Middle frontal gyrus (tissue), 1 donor: ENCODE measurements around the gene CIB4.

Source experiments
- DNase-seq: peaks from one replicate; pipeline ENCODE4 v3.0.0-alpha.2; 2015; ENCODE audit warnings: low spot score; ENCODE audit errors: extremely low spot score

The CIB4 gene

DNA sequence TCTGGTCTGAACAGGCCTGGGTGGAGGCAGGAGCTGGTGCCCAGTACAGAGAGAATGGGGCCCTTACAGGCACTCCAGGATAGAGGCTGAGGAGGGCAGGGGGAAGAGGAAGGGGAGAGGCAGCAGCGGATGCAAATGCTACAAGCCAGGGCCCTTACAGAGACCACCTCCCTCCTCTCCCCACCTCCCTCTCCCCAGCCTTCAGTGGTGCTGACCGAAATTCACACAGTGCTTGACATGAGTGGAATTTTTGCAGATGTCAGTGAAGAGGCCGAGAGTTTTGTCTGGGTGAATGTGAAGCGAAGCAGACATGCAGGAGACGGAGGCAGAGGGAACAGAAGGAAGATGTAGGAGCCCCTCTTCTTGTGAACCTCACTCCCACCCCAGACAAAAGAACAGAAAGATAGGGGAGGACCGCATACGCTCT, 31.9 kb downstream of the CIB4 start:
- DNase-seq, result no peak

DNA sequence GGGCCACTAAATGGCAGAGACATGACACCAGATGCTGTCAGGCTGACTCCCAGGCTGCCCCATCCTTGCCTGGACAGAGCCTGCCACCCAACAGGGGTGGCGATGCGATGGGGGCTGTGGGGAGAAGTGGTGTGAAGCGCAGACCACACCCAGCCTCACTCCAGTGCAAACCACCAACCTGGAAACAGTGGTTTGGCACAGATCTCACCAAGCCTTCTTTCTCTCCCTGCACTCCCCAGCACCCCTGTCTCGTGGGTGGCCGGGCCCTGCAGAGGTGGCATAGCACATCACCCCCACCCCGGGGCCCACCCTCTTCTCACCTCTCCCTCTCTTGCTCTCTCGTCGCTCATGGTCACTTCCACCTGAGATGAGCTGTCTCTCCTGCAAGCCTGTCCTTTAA, 32.6 kb downstream of the CIB4 start:
- no peak for DNase-seq

DNA sequence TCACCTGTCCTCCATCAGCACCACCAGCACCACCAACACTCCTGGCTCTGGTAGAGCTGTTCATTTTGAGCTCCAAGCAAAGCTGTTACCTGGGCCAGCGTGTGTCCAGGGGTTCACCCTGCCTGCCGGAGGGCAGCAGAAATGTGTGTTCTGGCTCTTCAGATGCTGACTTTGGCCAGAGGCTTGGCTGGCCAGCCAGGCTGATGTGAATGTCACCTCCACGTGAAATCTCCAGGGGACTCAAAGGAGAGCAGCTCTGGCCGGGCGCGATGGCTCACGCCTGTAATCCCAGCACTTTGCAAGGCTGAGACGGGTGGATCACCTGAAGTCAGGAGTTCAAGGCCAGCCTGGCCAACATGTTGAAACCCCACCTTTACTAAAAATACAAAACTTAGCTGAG, 33.5 kb downstream of the CIB4 start:
- DNase-seq, result no peak

DNA sequence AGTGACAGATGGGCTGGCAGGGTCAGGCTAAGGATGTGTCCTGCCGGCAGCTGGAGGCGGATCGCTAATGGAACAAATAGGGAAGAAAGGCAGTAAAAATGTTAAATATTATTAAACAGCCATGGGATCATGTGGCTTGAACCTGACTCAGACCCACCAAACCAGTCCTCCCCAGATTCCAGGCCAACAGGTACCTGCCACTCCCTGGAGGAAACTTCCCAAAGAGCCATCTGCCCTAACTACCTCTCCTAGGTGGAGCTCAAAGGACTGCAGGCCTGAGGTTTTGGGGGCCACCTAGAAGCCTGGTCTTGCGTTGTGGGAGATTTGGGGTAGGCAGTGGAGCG, 34.3 kb downstream of the CIB4 start:
- no peak for DNase-seq

DNA sequence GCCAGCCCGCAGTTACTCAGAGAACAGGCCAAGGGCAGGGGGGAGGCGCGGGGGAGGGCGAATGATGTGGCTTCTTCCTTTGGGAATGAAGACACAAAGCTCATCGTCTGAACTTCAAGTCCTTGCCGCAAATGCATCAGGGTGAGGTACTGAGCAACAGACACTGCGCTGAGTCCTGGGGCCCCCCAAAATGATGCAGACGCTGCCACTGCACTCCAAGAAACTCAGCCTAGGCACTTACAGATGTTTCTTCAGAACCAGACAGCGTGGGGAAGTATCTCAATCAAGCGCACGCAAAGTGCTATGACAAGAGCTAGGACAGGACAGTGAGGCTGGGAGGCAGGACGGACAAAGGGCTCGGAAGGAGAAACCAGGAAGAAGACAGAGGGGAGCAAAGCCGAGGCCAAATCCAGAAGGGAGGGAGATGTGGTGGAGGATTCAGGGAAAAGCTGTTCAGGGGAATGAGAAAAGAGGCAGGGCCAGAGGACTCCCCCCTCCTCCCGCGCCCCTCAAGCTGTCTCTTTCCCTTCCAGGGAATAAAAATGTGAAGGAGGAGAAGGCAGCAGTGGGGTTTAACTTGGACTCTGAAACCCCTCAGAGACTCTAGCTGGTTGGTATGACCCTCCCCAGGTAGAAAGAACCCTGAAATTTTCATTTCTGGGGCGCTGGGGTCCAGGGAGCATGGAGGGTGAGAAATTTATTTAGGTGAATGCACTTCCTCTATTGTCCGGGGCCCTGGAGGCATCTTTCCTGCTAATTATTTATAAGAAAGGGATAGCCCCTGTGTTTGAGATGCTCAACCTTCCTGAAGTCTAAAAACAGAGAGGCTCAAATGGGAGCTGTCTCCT, 34.9 kb downstream of the CIB4 start:
- DNase-seq, result no peak

DNA sequence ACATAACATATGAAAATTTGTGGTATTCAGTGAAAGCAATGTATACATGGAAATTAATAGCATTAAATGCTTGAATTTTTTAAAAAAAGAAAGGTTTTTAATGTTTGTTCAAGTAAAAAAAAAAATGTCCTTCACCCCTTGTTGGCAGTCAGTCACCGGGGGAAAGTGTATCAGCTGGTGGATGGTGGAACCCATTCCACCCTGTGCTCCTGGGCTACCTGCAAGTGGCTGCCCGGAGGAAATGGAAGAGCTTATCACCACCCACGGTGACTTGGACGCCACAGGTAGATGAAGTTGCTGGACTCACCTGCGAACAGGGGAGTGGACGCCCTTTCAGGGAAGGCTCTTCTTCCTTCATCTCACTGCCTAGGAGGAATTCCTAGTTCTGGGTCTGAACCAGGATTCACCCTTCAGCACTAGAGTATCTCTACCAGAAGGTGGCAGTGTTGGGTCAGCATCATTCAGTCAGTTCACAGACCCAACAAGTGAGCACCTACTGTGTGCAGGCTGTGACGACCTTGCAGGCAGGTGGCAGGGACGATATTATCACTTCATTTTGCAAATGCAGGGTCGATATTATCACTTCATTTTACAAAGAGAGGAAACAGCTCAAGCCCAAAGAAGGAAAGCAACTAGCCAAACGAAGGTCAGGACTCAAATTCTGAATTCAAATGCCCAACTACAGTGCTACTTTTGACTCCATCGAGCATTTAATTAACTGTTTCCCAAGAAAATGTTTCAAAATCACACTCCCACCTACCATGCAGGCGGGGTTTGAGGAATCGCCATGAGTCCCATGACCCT, 35.8 kb downstream of the CIB4 start:
- DNase-seq, result peak; percentile 22

DNA sequence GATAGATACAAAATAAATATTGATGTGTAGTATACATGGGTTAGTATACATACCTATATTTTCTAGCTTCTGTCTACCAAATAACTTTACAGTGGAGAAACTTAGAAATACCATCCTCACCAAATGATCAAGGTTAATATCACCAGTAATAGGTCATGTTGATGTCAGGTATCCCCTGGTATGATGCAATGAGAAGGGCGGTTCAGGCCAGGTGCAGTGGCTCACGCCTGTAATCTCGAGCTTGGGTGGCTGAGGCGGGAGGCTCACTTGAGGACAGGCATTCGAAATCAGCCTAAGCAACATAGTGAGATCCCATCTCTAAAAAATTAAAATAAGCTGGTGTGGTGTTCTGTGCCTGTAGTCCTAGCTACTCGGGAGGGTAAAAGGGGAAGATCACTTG, 38.6 kb downstream of the CIB4 start:
- DNase-seq, result no peak

DNA sequence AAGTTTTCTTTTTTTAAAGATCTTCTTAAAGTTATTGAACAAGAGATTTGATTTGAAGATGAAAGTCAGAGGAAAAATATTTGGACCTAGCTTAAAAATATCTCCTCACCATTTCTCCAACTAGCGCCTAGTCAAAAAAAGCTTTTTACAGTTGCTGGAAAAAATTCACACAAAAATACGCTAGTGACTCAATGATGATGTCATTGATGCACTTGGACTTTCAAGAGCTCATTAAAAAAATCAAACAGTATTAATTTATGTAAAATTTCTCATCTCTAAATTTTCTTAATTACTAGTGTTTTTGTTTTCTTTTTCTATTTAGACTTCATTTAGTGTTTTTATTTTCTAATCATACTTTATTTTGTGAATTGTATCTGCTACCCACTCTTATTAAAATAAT, 41.8 kb downstream of the CIB4 start:
- no peak for DNase-seq

DNA sequence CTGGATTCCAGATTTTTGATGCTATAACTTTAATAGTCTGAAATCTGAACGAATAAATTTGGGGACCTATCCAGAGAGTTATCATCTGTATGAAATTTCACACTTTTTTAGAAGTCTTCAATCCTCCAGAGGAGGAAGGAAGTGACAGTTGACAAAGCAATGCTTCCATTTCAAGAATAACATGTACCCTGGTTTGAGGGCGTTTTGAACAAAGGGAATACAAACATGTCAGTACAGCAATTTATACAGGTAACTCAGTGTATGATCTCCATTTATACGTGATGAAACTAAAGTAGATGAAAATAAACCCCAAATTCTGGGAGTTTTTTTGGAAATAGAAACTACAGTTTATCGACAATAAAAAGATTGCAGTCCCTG, 42.2 kb downstream of the CIB4 start:
- no peak for DNase-seq

DNA sequence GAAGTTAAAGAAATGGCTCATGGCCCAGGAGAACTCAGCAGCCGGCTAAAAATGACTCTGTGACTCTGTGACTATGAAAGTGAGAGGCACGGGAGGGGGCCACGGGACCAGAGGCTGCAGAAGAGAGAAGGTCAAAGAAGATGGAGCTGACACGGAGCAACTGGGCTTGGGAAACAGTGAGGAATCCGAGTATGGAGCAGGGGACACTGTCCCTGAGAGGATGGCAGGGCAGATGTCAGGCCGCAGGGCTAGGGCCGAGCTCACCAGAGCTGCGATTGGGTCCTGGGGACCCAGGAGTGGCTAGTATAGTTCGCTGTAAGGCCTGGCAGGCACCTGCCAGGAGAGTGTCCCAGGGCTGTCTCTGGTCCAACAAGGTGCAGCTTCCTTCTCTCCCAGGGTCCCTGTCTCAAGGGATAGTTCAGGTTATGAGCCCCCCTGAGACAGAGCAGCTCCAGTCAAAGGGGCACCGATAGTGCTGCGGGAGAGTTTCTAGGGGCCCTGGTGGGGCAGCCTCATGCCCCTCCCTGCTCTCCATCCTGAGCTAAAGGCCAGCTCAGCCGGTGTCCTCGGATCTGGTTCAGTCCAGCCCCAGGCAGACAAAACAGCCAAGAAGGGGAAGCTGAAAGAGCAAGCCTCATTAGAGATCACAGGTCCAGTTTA, 42.7 kb downstream of the CIB4 start:
- no peak for DNase-seq

DNA sequence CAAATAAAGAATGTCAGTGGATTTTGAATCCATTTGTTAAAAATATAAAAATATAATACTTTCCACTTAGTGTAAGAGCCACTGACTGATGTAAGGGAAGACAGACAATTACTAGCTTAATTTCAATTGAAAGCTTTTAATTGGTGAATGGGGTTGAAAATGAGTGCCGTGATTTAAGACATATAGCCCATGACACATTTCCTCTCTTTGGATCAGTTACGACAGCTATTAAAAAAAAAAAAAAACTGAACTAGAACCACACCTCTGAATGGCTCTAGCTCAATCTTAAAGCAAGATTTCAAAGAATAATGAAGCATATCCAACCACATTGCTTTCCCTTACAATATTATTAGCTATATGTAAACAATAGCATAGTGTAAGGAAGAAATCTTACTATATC, 44.0 kb downstream of the CIB4 start:
- DNase-seq, result no peak

DNA sequence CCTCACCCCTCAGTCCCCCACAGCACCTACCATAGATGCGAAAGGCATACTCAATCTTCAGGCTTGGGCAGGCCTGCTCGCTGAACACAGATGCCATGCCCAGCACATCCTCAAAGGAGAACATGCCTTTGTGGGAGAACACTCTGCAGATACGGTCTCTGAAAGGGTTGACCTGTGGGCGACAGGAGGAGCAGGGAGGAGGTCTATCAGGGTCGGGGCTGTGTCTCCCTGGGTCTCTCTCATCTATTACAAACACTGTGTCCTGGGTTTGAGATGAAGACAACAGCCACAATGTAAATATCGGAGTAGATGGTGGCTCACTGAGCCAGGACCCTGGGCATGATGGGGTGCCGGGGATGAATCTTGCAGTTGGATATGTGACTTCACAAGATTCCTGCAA, 46.0 kb downstream of the CIB4 start:
- no peak for DNase-seq

DNA sequence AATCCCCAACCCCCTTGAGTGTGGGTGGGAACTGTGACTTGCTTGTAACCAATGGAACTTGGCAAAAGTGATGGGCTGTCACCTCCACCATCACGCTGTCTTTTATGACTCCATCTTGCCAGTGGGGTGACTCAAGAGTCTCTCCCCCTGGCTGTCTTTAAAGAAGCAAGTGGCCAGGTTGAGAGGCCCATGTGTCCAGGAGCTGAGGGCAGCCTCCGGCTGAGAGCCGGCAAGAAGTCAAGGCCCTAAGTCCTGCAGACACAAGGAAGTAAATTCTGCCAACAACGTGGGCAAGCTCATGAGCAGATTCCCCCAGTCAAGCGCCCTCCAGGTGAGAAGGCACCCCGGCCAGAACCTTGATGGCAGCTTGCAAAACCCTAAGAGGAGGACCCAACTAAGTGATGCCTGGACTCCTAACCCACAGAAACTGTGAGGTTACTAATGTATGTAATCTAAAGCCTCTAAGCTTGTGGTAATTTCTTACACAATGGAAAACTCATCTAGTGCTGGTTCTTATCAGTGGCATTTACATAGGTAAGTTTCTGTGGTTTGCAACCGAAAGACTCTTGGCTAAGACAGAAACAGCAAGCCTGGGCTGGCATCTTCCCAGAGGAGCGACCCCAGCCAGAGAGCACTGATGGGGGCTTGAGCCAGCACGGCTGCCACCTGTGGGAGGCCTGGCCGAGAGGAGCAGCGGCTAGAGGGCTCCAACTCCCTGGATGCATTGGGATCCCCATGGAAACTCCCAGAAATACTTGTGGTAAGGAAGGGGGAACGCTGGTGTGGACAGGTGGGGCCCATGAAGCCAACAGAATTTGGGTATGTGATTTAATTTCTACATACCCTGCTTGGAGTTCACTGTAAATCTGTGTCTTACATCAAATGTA, 49.3 kb downstream of the CIB4 start:
- DNase-seq, result no peak

DNA sequence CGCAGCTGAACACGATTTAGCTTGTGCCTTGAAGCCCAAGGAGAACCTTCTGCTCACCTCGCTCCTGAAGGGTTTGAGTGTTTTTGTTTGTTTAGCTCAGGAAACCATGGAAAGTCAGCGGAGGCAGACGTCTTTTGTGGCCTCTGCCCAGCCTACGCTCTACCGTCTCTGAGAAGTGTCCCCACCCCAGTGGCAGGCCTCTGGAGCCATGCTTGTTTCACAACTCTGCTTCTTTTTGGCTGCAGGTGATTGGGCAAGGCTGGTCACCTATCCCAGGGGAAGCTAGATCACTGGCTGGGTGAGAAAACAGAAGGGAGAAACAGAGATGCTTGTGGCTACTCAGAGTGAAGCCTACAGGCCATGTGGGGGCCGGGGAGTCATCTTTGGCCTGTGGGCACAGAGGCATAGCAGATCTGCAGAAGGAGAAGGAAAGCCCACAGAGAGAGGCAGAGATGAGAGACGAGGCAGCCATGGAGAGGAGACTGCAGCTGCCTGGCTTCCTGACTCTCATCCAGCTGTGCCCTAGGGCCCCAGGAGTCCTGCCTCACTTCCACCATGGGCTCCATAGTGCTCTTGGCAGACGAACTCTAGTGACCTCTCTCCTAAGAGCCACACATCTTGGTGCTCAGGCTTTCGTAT, 50.1 kb downstream of the CIB4 start:
- DNase-seq, result no peak

DNA sequence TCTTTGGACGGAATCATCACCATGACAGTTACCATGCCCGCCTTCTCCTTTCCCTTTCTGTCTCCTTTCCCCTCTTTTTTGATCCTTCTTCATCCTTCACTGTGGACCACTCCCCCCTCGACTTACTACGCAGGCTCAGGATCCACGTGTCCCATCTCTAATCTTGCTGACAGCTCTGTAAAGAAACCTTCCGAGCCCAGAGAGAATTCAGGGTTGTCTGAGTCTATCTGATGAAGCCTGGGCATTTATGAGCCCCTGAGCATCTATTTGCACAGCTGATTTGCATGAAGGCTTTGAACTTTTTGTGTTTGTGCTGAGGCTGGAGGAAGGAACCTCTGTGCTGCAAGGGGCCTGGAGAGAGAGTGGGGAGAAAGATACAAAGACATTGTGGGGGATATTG, 50.7 kb downstream of the CIB4 start:
- DNase-seq, result no peak

DNA sequence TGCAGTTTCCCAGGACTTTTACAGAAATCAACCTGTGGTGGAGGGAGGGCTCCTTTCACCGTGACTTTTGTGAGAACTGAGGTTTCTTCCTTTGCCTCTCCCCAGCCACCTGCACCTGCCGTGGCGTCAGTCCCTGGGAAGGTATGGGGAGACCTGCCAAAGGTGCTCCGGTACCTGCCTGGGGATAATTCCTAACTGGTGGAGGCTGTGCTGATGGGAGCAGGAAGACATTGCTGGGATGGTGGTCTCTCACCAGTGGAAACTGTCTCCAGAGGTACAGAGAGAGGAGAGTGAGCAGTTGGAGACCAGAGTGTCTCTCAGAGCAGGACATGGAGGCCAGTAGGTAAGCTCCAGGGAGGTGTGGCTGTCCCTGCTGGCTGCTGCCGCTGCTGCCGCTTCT, 52.6 kb downstream of the CIB4 start:
- DNase-seq, result no peak

DNA sequence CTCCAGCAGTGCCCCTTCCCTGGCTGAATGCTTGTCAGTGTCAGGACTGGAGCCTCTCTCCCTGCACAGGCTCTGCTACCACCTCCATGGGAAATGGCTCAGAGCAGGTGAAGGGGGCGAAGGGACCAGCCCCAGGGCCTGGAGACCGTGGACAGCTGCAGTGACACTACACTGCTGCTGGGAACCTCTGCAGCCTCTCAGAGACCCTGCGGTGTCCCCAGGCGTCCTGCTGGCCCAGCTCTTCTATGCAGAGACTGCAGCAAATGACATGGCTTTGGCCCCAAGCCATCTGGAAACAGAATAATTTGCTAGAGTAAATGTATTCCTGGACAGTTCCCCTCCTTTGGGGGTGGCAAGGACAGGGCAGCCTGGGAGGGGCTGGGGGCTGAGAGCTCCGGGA, 53.2 kb downstream of the CIB4 start:
- DNase-seq, result no peak

DNA sequence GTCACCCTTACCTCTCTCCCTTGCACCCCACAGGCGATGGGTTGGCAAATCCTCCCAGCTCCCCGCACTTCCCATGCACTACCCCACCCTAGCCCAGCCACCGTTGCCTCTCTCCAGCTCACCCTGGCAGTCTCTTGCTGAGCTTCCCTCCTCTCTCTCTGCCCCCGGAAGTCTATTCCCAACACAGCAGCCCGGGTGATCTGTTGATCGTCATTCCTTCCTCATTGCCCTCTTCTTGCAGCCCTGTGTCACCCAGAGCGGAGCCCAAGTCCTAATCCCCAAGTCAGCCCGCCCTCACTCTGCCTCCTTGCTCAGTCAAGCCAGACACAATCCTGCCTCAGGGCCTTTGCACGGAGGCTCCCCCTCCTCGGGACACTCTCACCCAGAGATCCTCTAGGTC, 55.2 kb downstream of the CIB4 start:
- DNase-seq, result no peak

DNA sequence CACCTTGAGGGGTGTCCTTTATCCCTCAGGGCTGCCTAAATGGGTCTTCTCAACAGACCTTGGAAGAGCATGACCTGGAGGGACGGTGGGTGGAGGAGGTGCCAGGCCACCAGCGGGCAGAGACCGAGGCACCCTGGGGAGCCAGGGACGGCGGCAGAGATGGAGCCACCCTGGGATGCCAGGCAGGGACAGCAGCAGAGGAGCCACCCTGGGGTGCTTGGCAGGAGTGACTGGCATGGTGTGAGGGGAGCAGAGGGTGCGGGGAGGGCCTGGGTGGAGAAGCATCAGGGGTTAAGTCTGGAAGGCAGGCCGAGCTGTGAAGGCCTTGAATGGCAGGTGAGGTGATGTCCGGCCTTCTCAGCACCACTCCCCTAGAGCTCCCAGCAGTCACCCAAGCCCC, 56.1 kb downstream of the CIB4 start:
- DNase-seq, result no peak

DNA sequence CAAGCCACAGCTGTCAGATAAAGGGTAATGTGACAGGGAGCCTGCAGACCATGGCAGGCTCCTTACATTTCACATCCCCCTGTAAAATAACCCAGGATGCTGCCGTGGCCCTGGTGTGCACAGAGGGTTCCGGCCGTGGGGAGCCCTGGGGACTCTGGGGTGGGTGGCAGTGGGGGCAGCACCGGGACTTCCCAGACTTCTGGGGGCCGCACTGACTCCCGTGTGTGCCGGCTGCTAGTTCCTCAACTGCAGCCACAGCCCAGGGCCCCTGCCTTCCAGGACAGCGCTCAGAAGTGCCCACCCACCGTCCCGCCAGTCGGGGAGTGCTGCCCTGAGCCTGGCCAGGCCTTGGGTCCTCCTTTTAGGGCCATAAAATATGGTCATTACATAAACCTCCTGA, 56.5 kb downstream of the CIB4 start:
- DNase-seq, result no peak

DNA sequence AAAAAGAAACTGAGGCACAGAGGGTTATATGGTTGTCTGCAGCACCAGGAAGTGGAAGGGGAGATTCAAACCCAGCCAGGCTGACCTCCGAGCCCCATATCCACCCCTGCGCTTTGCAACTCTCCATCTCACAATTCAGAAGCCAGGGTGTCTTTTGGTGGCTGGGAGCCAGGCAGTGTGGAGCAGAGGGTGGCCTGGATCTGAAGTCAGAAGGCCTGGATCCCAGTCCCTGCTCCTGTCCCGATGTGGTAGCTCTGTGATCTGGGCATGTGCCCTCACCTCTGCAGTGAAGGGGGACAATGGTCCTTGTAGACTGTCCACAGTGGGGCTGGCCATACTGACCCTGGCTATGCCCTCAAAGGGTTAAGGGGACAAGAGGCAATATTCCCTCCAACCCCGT, 57.0 kb downstream of the CIB4 start:
- no peak for DNase-seq
